ENCODE results near the gene CD8B. TPM values are rescaled to one million over a fixed set of nuclear protein-coding genes. Genes with fewer than 3 reads are reported as not detected.
"Not testable (repeated sequence)": the region's sequence is repeated elsewhere in the genome, so short reads cannot be mapped to it uniquely, and the experiment has no call there.

CD8B gene
- polyA plus RNA-seq: 1 to 10 TPM; 1.6 to 1.7 TPM

GRCh38 chr2:86861628-86862379 lies at the start of gene CD8B:
CD8B (minus strand) TSS chr2:86861886; CDS start chr2:86861865, 21 bp downstream.
- not testable (repeated sequence) for H3K27me3 ChIP-seq (ENCODE audit: control insufficient read depth in 1 of 2, insufficient read depth in 2 of 2, low read length in 2 of 2); H3K4me1 ChIP-seq (ENCODE audit: control insufficient read depth in 2 of 2, insufficient read depth in 2 of 2, low read length in 1 of 2); H3K27ac ChIP-seq (ENCODE audit: low read depth in 2 of 2, low read length in 1 of 2); H3K9me3 ChIP-seq (ENCODE audit: control insufficient read depth in 2 of 2, insufficient read depth in 1 of 2, low read depth in 1 of 2, low read length in 1 of 2); H3K36me3 ChIP-seq (ENCODE audit: control insufficient read depth in 2 of 2, insufficient read depth in 2 of 2, low read length in 1 of 2)
- peak within 1 kb of the TSS; percentile 11 to 35 for H3K4me3 ChIP-seq (ENCODE audit: low read depth in 1 of 2, low read length in 2 of 2)
- 3 to 7% methylated on average over 29 to 50 of the region's 55 CpGs for WGBS, 2 donors

DNA sequence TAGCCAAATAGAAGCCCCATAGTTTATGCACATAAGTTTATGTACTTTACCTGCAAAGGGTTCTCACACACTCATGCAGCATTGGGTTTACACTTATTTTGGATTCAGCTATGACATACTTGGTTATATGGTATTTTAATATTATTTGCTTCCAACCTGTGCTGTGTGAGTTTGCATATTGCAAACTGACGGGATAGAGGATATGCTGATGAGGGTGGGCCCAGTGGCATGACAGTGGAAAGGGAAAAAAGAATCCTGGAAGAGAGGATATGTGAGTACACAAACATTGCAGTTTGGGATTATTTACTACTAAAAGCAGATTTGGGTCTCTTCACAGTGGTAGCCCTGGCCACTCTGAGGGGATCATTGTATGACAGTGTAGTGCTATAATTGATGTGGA lies 44.2 kb upstream of the CD8B start:
- H3K27me3 ChIP-seq (ENCODE audit: control insufficient read depth in 1 of 2, insufficient read depth in 2 of 2, low read length in 2 of 2); H3K4me3 ChIP-seq (ENCODE audit: low read depth in 1 of 2, low read length in 2 of 2); H3K4me1 ChIP-seq (ENCODE audit: control insufficient read depth in 2 of 2, insufficient read depth in 2 of 2, low read length in 1 of 2); H3K9me3 ChIP-seq (ENCODE audit: control insufficient read depth in 2 of 2, insufficient read depth in 1 of 2, low read depth in 1 of 2, low read length in 1 of 2); H3K27ac ChIP-seq (ENCODE audit: low read depth in 2 of 2, low read length in 1 of 2); H3K36me3 ChIP-seq (ENCODE audit: control insufficient read depth in 2 of 2, insufficient read depth in 2 of 2, low read length in 1 of 2): not testable (repeated sequence)
- WGBS, 2 donors: no CpG with 5 or more reads among the region's 1 CpG

- H3K36me3 ChIP-seq (ENCODE audit: control insufficient read depth in 2 of 2, insufficient read depth in 2 of 2, low read length in 1 of 2); H3K4me1 ChIP-seq (ENCODE audit: control insufficient read depth in 2 of 2, insufficient read depth in 2 of 2, low read length in 1 of 2); H3K27me3 ChIP-seq (ENCODE audit: control insufficient read depth in 1 of 2, insufficient read depth in 2 of 2, low read length in 2 of 2); H3K9me3 ChIP-seq (ENCODE audit: control insufficient read depth in 2 of 2, insufficient read depth in 1 of 2, low read depth in 1 of 2, low read length in 1 of 2); H3K4me3 ChIP-seq (ENCODE audit: low read depth in 1 of 2, low read length in 2 of 2); H3K27ac ChIP-seq (ENCODE audit: low read depth in 2 of 2, low read length in 1 of 2): not testable (repeated sequence)
- WGBS, 2 donors: 47 to 55% methylated on average over 4 of the region's 4 CpGs
Observed at GRCh38 chr2:86900687-86901086, 39.0 kb upstream of the CD8B start.

- H3K27ac ChIP-seq (ENCODE audit: low read depth in 2 of 2, low read length in 1 of 2); H3K4me3 ChIP-seq (ENCODE audit: low read depth in 1 of 2, low read length in 2 of 2); H3K4me1 ChIP-seq (ENCODE audit: control insufficient read depth in 2 of 2, insufficient read depth in 2 of 2, low read length in 1 of 2); H3K36me3 ChIP-seq (ENCODE audit: control insufficient read depth in 2 of 2, insufficient read depth in 2 of 2, low read length in 1 of 2); H3K9me3 ChIP-seq (ENCODE audit: control insufficient read depth in 2 of 2, insufficient read depth in 1 of 2, low read depth in 1 of 2, low read length in 1 of 2); H3K27me3 ChIP-seq (ENCODE audit: control insufficient read depth in 1 of 2, insufficient read depth in 2 of 2, low read length in 2 of 2): not testable (repeated sequence)
- no CpG with 5 or more reads among the region's 3 CpGs for WGBS, 2 donors
Observed at GRCh38 chr2:86886026-86886425, 24.3 kb upstream of the CD8B start.

- H3K4me1 ChIP-seq (ENCODE audit: control insufficient read depth in 2 of 2, insufficient read depth in 2 of 2, low read length in 1 of 2); H3K36me3 ChIP-seq (ENCODE audit: control insufficient read depth in 2 of 2, insufficient read depth in 2 of 2, low read length in 1 of 2); H3K27me3 ChIP-seq (ENCODE audit: control insufficient read depth in 1 of 2, insufficient read depth in 2 of 2, low read length in 2 of 2); H3K9me3 ChIP-seq (ENCODE audit: control insufficient read depth in 2 of 2, insufficient read depth in 1 of 2, low read depth in 1 of 2, low read length in 1 of 2); H3K27ac ChIP-seq (ENCODE audit: low read depth in 2 of 2, low read length in 1 of 2); H3K4me3 ChIP-seq (ENCODE audit: low read depth in 1 of 2, low read length in 2 of 2): not testable (repeated sequence)
- WGBS, 2 donors: 100% methylated on average over 1 of the region's 2 CpGs; no CpG with 5 or more reads in 1 of the 2 donors
Observed at GRCh38 chr2:86882865-86883264, 21.2 kb upstream of the CD8B start.

DNA sequence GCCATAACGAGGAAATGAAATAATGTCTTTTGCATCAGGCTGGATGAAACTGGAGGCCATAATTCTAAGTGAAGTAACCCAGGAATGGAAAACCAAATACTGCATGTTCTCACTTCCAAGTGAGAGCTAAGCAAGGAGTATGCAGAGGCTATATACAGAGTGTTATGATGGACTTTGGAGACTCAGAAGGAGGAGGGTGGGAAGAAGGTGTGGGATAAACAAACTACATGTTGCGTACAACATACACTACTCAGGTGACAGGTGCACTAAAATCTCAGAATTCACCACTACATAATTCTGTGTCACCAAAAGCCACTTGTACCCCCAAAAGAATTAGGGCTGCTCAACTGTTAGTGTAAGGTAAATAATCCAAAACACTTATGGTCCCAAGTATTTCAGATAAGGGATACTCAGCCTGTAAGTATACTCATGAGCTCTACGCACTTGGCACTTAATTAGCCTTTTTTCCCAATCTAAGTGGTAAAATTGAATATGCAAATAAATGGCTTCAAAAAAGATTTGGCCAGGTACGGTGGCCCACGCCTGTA lies 20.5 kb upstream of the CD8B start:
- H3K4me3 ChIP-seq (ENCODE audit: low read depth in 1 of 2, low read length in 2 of 2); H3K4me1 ChIP-seq (ENCODE audit: control insufficient read depth in 2 of 2, insufficient read depth in 2 of 2, low read length in 1 of 2); H3K27me3 ChIP-seq (ENCODE audit: control insufficient read depth in 1 of 2, insufficient read depth in 2 of 2, low read length in 2 of 2); H3K36me3 ChIP-seq (ENCODE audit: control insufficient read depth in 2 of 2, insufficient read depth in 2 of 2, low read length in 1 of 2); H3K9me3 ChIP-seq (ENCODE audit: control insufficient read depth in 2 of 2, insufficient read depth in 1 of 2, low read depth in 1 of 2, low read length in 1 of 2); H3K27ac ChIP-seq (ENCODE audit: low read depth in 2 of 2, low read length in 1 of 2): not testable (repeated sequence)
- WGBS, 2 donors: 87 to 94% methylated on average over 5 of the region's 5 CpGs

DNA sequence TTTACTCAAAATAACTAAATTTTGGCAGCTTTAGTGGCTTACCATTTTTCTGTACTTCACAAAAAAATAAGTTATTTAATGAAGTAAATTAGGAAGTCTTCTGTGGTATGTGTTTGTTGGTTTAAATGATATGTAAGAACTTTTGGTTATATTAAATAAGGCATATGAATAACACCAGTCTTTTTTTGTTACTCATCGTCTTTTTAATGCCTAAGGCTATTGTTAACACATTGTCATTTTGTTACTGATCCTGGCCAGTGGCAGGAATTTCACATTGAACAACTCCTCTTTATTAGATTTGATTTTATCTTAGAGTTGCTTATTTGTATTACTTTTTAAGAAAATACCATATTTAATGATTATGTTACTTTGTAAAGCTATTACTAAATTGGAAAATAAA lies 17.3 kb upstream of the CD8B start:
- H3K4me1 ChIP-seq (ENCODE audit: control insufficient read depth in 2 of 2, insufficient read depth in 2 of 2, low read length in 1 of 2); H3K9me3 ChIP-seq (ENCODE audit: control insufficient read depth in 2 of 2, insufficient read depth in 1 of 2, low read depth in 1 of 2, low read length in 1 of 2); H3K27ac ChIP-seq (ENCODE audit: low read depth in 2 of 2, low read length in 1 of 2); H3K36me3 ChIP-seq (ENCODE audit: control insufficient read depth in 2 of 2, insufficient read depth in 2 of 2, low read length in 1 of 2); H3K4me3 ChIP-seq (ENCODE audit: low read depth in 1 of 2, low read length in 2 of 2); H3K27me3 ChIP-seq (ENCODE audit: control insufficient read depth in 1 of 2, insufficient read depth in 2 of 2, low read length in 2 of 2): not testable (repeated sequence)
- WGBS, 2 donors: 47 to 57% methylated on average over 1 of the region's 1 CpG

DNA sequence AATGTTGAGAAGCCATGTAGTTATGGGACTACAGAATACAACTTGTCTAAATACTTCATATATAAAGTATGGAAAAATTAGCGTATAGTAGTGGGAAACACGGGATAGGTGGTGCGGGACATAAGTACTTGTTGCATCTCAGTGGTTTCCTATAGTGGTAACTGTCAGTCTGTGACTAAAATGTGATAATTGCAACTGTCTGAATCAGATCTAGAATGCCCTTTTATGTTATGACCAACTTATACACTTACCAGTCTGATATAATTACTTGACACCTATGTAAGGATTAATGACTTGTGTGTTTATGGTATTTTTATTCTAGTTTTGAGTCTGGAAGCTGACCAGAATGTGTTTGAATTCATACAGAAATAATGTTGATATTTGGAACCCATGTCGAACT lies 9.3 kb upstream of the CD8B start:
- H3K9me3 ChIP-seq (ENCODE audit: control insufficient read depth in 2 of 2, insufficient read depth in 1 of 2, low read depth in 1 of 2, low read length in 1 of 2); H3K36me3 ChIP-seq (ENCODE audit: control insufficient read depth in 2 of 2, insufficient read depth in 2 of 2, low read length in 1 of 2); H3K27me3 ChIP-seq (ENCODE audit: control insufficient read depth in 1 of 2, insufficient read depth in 2 of 2, low read length in 2 of 2); H3K4me1 ChIP-seq (ENCODE audit: control insufficient read depth in 2 of 2, insufficient read depth in 2 of 2, low read length in 1 of 2); H3K27ac ChIP-seq (ENCODE audit: low read depth in 2 of 2, low read length in 1 of 2); H3K4me3 ChIP-seq (ENCODE audit: low read depth in 1 of 2, low read length in 2 of 2): not testable (repeated sequence)
- WGBS, 2 donors: 59 to 68% methylated on average over 1 of the region's 4 CpGs

- WGBS, 2 donors: 68 to 88% methylated on average over 2 of the region's 2 CpGs
Observed at GRCh38 chr2:86868895-86869468, 7.3 kb upstream of the CD8B start.

DNA sequence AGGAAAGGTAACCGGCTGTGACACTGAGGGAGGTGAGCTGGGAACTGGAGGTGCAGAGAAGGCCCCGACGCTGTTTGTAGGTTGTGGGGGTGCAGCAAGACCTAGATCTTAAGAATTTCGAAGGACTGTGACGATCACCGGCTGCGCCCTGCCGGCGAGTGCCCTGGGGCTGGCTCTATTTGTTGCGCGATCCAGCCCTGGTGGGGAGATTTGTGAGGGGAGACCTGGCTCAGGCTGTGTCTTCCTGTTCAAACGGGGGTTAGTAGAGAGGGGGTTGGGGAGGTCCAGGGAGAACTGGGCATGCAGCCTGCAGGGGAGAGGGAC lies 656 bp upstream of the CD8B start:
- 17 to 22% methylated on average over 9 to 11 of the region's 12 CpGs for WGBS, 2 donors
- not testable (repeated sequence) for H3K4me1 ChIP-seq (ENCODE audit: control insufficient read depth in 2 of 2, insufficient read depth in 2 of 2, low read length in 1 of 2); H3K27ac ChIP-seq (ENCODE audit: low read depth in 2 of 2, low read length in 1 of 2); H3K4me3 ChIP-seq (ENCODE audit: low read depth in 1 of 2, low read length in 2 of 2); H3K27me3 ChIP-seq (ENCODE audit: control insufficient read depth in 1 of 2, insufficient read depth in 2 of 2, low read length in 2 of 2); H3K9me3 ChIP-seq (ENCODE audit: control insufficient read depth in 2 of 2, insufficient read depth in 1 of 2, low read depth in 1 of 2, low read length in 1 of 2); H3K36me3 ChIP-seq (ENCODE audit: control insufficient read depth in 2 of 2, insufficient read depth in 2 of 2, low read length in 1 of 2)

More at GRCh38 chr2:86868895-86869468, 7.3 kb upstream of the CD8B start:
- H3K27me3 ChIP-seq (ENCODE audit: control insufficient read depth in 1 of 2, insufficient read depth in 2 of 2, low read length in 2 of 2); H3K9me3 ChIP-seq (ENCODE audit: control insufficient read depth in 2 of 2, insufficient read depth in 1 of 2, low read depth in 1 of 2, low read length in 1 of 2); H3K36me3 ChIP-seq (ENCODE audit: control insufficient read depth in 2 of 2, insufficient read depth in 2 of 2, low read length in 1 of 2); H3K4me1 ChIP-seq (ENCODE audit: control insufficient read depth in 2 of 2, insufficient read depth in 2 of 2, low read length in 1 of 2); H3K27ac ChIP-seq (ENCODE audit: low read depth in 2 of 2, low read length in 1 of 2); H3K4me3 ChIP-seq (ENCODE audit: low read depth in 1 of 2, low read length in 2 of 2): not testable (repeated sequence)

Measured in esophagus (tissue), 2 donors.